A673 (cell line): Measurements from ENCODE around the gene AFAP1. TPM values are rescaled to one million over a fixed set of nuclear protein-coding genes. Genes with fewer than 3 reads are reported as not detected.

Source experiments
- BruUV-seq: library from RNA; stranded (reverse); fragments of 400-500 nt; replicated peaks from 2 replicates; lab custom pipeline; 2021; lab: Mats Ljungman, UMichigan
- CTCF ChIA-PET: fragments of 300-600 bp; sonication (Branson Sonifier 250); formaldehyde crosslinking; loops from one replicate; lab custom pipeline; 2022; ENCODE audit warnings: antibody characterized with exemption; lab: Charles Lee
- POLR2A ChIA-PET: fragments of 300-600 bp; sonication (Branson Sonifier 250); formaldehyde crosslinking; loops from one replicate; lab custom pipeline; 2022; ENCODE audit warnings: antibody characterized with exemption; ENCODE audit not compliant: low non-redundant PET; lab: Charles Lee
- DNase-seq: peaks from one replicate; pipeline ENCODE4 v3.0.0-alpha.2; 2015; ENCODE audit warnings: low spot score
- H3K27ac ChIP-seq: fragments of 200-600 bp; sonication (generic); 2 replicates; pipeline ENCODE4 v1.5.1; 2016; ENCODE audit warnings: mixed run types, low read depth, mild to moderate bottlenecking, mixed read lengths, antibody characterized with exemption, low read length; ENCODE audit not compliant: poor library complexity, severe bottlenecking
- H3K27me3 ChIP-seq: fragments of 200-600 bp; sonication (generic); replicated peaks from 2 replicates; pipeline ENCODE4 v1.6.1; 2017; ENCODE audit warnings: mixed run types, low read depth, mild to moderate bottlenecking, mixed read lengths, antibody characterized with exemption, low read length; ENCODE audit not compliant: insufficient read depth, poor library complexity
- H3K36me3 ChIP-seq: fragments of 200-600 bp; sonication (generic); 2 replicates; pipeline ENCODE4 v1.6.1; 2016; ENCODE audit warnings: mixed run types, mild to moderate bottlenecking, mixed read lengths, antibody characterized with exemption, low read length; ENCODE audit not compliant: insufficient read depth, poor library complexity, severe bottlenecking
- H3K4me1 ChIP-seq: fragments of 200-600 bp; sonication (generic); 2 replicates; pipeline ENCODE4 v1.6.1; 2017; ENCODE audit warnings: mixed run types, mild to moderate bottlenecking, mixed read lengths, antibody characterized with exemption, low read length; ENCODE audit not compliant: insufficient read depth, poor library complexity, severe bottlenecking
- H3K4me3 ChIP-seq: fragments of 200-600 bp; sonication (generic); 2 replicates; pipeline ENCODE4 v1.5.1; 2016; ENCODE audit warnings: low read depth, mixed run types, mild to moderate bottlenecking, mixed read lengths, low read length; ENCODE audit not compliant: poor library complexity, severe bottlenecking
- H3K9me3 ChIP-seq: fragments of 200-600 bp; sonication (generic); 2 replicates; pipeline ENCODE4 v1.6.1; 2016; ENCODE audit warnings: mixed run types, low read depth, mild to moderate bottlenecking, mixed read lengths, antibody characterized with exemption, low read length; ENCODE audit not compliant: poor library complexity, severe bottlenecking
- CTCF ChIP-seq: fragments of 300-800, 200-600 bp; sonication (generic); conservative IDR thresholded peaks from 2 replicates; pipeline ENCODE4 v1.5.1; 2017; ENCODE audit warnings: low read depth, mild to moderate bottlenecking, antibody characterized with exemption, low read length, moderate library complexity, mixed read lengths
- EZH2 ChIP-seq: fragments of 200-600 bp; sonication (generic); IDR thresholded peaks from 2 replicates; pipeline ENCODE4 v1.6.1; 2017; ENCODE audit warnings: borderline replicate concordance, low read depth, mild to moderate bottlenecking, mixed read lengths, antibody characterized with exemption, low read length; ENCODE audit not compliant: poor library complexity, severe bottlenecking
- intact Hi-C: fragments of 100-400 bp; cut with micrococcal nuclease; formaldehyde crosslinking; loops from one replicate; pipeline ENCODE4 v1.10.0; 2022; ENCODE audit not compliant: unreplicated experiment
- total RNA-seq: library from RNA; stranded (reverse); gene quantifications from 2 replicates; pipeline ENCODE4 v1.2.3, GENCODE V29; 2021

Gene AFAP1
- total RNA-seq, 1 experiment from 2014 or later = 42.6 TPM

- TF ChIP-seq CTCF (no peak), EZH2 (no peak)
- Histone ChIP-seq H3K36me3 (no peaks in the 10 kb centered on the region), H3K4me3 (no peak overlapping the region), H3K27ac (no peak overlapping the region), H3K4me1 (no peaks in the 10 kb centered on the region), H3K27me3 (no peaks in the 10 kb centered on the region), H3K9me3 (no peaks in the 10 kb centered on the region)
- no TSS peak for BruUV-seq
- intact Hi-C loops = no loop called here
- DNase-seq = no peak
- CTCF ChIA-PET = no interaction called here
- POLR2A ChIA-PET = no interaction called here
Measured at GRCh38 chr4:7744142-7744804, 195.4 kb downstream of the AFAP1 start.

GRCh38 chr4:7742807-7743280, 196.8 kb downstream of the AFAP1 start:
- intact Hi-C loops = no loop called here
- Histone ChIP-seq H3K27ac (no peak overlapping the region), H3K4me1 (no peaks in the 10 kb centered on the region), H3K27me3 (no peaks in the 10 kb centered on the region), H3K36me3 (no peaks in the 10 kb centered on the region), H3K4me3 (no peak overlapping the region), H3K9me3 (no peaks in the 10 kb centered on the region)
- no TSS peak for BruUV-seq
- DNase-seq = no peak
- POLR2A ChIA-PET = no interaction called here
- CTCF ChIA-PET = interaction anchor here (0.6 kb wide), 1 partner anchor 242 kb away, joined by 3 read pairs; no protein-coding TSS in a partner anchor
- TF ChIP-seq EZH2 (no peak), CTCF (no peak)

- Histone ChIP-seq H3K4me3 (no peak overlapping the region), H3K27ac (no peak overlapping the region), H3K27me3 (no peaks in the 10 kb centered on the region), H3K4me1 (no peaks in the 10 kb centered on the region), H3K9me3 (no peaks in the 10 kb centered on the region), H3K36me3 (no peaks in the 10 kb centered on the region)
- BruUV-seq = no TSS peak
- ChIA-PET POLR2A (no interaction called here), CTCF (no interaction called here)
- TF ChIP-seq EZH2 (no peak), CTCF (no peak)
- no peak for DNase-seq
- intact Hi-C loops = no loop called here
Measured at GRCh38 chr4:7741946-7742806, 197.5 kb downstream of the AFAP1 start.
